NCI-H1105 treated with DMSO at 0.1 percent for 48 hours (cell line): ENCODE measurements around the gene SYNGR4.
A peak's percentile ranks its signal among the peaks of the same experiment; 100 is the strongest.

Experiments
- DNase-seq: peaks from one replicate; lab custom pipeline; 2025; lab: John Stamatoyannopoulos, UW

Gene SYNGR4

DNA sequence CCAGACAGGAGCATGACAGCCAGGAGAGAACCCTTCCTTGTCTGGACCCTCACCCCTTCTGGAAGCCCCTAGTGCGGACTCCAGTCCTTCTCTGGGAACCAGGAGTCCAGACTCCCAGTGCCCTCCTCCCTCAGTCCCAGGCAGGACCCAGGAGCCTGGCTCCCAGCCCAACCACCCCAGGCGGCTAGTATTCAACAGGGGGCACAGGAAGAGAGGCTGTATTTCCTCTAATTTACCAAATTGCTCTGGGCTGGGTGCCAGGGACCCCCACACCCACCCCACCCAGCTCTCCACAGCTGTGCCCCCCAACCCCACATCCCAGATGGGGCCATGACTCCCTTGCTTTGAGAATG lies 32.6 kb downstream of the SYNGR4 start:
- no peak for DNase-seq

DNA sequence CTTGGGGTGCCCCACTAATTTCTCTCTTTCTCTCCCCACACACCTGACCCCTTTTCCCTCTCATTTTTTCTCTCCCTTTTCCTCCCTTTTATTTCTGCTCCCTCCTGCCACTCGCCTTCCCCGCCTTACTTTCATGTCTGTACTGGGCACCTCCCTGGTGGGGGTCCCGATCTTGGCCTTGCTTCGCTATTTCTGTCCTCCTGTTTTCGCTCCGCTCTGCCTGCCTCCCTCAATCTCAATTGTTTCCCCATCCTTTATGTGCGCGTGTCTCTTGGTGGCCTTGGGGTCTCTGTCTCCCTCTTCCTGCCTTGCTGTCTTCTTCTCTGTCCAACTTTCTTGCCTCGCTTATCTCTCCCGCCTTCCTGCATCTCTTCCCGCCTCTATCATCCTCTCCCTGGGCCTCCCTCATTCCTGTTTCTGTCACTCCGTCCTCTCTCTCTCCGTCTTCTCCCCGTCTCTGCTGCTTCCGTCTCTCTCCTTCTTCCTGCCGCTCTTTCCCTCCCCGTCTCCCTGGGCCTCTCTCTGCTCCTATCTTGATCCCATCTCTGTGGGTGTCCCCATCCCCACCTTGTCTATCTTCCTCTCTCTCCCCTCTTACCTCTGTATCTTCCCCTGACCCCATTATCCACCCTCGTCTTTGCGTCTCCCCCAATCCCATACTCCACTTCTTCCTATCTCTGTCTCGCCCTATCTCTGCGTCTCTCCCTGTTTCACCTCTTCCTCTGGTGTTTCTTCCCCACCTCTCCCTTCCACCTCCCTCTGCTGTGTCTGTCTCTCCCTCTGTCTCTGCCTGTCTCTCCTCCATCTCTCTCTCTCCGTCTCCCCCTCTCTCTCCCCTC lies 33.3 kb downstream of the SYNGR4 start:
- DNase-seq, result no peak

DNA sequence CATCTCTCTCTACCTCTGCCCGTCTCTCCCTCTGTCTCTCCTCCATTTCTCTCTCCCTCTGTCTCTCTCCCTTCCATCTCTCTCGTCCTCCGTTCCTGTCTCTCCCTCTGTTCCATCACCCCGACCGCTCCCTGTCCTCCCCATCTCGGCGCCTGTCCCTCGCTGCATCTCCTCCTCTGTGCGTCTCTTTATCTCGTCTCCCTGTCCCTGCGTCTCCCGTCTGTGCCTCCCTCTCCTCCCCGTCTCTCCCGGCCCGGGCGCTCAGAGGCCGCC lies 33.9 kb downstream of the SYNGR4 start:
- DNase-seq, result no peak

DNA sequence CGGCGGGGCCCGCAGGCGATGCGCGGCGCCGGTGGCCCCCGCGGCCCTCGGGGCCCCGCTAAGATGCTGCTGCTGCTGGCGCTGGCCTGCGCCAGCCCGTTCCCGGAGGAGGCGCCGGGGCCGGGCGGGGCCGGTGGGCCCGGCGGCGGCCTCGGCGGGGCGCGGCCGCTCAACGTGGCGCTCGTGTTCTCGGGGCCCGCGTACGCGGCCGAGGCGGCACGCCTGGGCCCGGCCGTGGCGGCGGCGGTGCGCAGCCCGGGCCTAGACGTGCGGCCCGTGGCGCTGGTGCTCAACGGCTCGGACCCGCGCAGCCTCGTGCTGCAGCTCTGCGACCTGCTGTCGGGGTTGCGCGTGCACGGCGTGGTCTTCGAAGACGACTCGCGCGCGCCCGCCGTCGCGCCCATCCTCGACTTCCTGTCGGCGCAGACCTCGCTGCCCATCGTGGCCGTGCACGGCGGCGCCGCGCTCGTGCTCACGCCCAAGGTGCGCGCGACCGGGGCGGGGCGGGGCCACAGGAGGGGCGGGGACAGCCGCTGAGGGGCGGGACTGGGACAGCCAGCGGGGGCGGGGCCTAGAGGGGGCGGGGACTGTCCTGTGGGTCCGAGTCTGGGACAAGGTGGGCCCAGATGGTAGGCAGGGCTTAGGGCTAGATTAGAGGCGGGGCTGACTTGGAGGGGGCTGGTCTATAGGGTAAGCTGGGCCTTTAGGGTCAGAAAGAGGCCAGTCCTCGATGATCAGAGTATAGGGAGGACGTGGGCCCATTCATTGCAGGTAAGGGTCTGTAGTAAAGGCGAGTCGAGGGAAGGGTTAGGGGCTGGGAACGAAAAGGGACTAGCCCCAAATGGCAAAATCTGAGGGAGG lies 34.4 kb downstream of the SYNGR4 start:
- DNase-seq, result peak; percentile 82

DNA sequence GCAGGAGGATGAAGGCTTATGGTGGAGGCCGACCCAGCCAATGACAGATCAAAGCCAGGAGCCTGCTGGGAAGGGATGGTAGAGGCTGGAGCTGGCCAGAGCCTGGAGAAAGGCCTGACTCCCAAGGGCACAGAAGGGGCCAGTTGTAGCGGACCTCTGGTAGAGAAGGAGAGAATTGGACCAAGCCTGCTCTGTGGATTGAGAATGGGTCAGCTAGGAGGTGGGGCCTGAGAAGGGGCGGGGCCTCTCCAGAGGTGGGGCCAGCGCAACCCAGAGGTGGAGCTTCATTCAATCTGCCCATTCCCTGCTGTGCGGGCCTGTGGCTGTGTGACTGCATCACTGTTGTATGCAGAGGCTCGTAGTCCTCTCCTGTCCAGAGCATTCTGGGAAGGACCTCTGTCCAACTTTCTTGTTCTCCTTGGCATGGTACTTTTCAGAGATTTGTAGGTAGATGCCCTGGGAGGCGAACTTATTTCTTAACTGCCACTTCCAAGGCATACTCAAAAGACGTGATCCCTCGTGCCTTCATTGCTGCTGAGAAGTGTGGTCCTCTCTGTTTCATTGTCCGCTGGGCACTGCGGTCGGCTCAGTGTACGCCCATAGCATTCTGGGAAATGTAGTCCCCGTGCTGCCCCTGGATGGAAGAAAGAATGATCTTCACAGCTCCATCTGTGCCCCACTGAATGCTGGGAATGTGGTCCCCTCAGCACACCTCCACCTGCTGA lies 36.0 kb downstream of the SYNGR4 start:
- DNase-seq, result no peak

DNA sequence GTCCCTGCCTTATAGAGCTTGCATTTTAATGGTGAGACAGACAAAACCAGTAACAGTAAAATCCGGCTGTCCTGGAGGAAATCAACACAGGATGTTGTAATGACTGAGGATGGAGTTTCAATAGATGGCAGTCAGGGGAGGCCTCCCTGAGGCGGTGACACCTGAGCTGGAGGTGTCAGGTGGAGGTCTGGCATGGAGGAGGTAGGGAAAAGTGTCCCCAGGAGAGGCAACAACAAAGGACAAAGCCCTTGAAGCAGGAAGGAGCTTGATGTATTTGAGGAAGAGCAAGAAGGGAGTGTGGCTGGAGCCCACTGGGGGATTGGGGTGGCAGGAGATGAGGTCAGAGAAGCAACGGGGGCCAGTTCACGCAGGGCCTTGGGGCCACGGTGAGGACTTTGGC lies 37.1 kb downstream of the SYNGR4 start:
- DNase-seq, result no peak

DNA sequence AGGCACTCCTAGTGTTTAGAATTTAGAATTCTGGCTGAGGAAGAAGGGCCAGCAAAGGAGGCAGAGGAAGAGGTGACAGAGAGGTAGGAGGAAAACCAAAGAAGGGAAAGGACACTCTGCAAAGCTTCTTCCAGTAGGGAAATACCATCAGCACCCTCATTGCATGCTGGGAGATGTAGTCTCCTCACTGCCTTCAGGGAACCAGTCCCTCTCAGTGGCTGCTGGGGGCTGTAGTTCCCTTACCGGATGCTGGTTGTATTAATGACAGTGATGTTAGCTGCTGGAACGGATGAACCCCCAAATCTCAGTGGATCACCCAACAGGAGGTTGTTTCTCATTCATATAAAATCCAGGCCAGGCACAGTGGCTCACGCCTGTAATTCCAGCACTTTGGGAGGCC lies 39.4 kb downstream of the SYNGR4 start:
- DNase-seq, result no peak

DNA sequence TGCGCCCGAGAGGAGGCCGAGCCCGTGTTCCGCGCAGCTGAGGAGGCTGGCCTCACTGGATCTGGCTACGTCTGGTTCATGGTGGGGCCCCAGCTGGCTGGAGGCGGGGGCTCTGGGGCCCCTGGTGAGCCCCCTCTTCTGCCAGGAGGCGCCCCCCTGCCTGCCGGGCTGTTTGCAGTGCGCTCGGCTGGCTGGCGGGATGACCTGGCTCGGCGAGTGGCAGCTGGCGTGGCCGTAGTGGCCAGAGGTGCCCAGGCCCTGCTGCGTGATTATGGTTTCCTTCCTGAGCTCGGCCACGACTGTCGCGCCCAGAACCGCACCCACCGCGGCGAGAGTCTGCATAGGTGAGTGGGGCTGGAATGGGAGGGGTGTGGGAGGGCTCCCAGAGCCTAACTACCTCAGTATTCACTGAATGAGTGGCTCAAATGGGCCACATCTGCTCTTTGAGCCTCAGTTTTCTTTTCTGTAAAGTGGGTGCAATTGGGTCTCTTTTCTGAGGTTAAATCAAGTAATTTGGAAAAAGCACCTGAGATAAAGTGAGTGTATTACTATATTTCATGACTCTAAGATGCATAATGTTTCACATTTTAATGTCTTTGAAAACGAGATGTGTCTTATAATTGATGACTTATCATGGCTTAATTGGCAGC lies 41.0 kb downstream of the SYNGR4 start:
- no peak for DNase-seq

DNA sequence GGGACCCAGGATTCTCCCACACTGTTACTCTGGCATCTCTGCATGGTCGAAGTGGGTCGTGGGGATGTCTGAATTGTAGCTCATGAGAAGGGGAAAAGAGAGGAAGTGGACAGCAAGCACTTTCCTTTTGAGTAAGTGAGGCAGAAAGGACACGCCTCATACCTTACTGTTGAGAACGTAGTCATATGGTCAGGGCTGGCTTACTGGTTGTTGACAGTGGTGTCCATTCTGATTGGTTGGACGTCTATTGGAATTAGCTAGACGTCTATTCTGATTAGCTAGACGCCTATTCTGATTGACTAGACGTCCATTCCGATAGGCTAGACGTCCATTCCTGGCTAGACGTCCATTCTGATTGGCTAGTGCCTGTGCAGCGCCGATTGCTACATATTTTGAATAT lies 41.7 kb downstream of the SYNGR4 start:
- no peak for DNase-seq

DNA sequence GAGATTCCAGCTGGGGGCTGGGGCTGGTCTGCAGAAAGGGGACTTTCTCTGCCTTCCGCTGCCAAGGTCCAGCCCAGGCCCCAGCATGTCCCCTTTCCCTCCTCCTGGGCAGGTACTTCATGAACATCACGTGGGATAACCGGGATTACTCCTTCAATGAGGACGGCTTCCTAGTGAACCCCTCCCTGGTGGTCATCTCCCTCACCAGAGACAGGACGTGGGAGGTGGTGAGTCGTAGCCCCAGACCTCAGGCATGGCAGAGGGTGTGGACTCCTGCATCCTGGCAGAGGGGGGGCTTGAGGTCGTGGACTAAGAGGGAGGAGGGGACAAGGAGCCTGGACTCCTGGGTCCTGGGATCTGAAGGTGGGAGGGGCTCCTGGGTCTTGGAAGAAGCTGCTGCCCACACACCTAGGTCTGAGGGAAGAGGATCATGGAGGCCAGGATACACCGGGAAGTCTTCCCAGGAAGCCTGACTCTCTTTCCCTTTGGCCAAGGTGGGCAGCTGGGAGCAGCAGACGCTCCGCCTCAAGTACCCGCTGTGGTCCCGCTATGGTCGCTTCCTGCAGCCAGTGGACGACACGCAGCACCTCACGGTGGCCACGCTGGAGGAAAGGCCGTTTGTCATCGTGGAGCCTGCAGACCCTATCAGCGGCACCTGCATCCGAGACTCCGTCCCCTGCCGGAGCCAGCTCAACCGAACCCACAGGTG lies 49.9 kb downstream of the SYNGR4 start:
- DNase-seq, result no peak

DNA sequence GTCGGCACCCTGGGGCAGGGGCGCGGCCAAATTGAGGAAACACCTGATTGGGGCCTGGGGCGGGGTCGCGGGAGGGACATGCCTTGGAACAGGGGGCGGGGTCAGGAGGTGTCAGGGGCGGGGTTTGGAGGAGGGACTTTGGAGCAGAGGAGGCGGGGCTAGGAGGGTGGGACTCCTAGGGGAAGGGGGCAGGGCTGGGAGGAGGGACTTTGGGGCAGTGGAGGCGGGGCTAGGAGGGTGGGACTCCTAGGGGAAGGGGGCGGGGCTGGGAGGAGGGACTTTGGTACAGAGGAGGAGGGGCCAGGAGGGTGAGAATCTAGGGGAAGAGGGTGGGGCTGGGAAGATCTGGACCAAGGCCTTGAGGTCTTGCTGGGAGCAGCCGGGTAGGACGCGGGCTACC lies 51.2 kb downstream of the SYNGR4 start:
- no peak for DNase-seq

DNA sequence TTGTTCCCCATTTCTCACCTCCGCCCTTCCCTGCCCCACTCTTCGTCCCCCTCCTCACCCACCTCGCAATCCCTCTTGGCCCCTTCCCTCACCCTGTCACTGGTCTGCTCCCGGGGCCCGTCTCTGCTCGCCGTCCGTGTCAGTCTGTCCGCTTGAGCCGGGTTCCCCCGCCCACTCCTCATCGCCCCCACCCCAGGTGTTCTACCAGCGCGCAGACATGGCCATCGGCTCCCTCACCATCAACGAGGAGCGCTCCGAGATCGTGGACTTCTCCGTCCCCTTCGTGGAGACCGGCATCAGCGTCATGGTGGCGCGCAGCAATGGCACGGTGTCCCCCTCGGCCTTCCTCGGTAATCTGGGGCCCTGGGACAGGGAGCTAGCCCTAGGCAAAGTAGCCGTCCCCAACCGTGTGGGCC lies 51.6 kb downstream of the SYNGR4 start:
- no peak for DNase-seq

DNA sequence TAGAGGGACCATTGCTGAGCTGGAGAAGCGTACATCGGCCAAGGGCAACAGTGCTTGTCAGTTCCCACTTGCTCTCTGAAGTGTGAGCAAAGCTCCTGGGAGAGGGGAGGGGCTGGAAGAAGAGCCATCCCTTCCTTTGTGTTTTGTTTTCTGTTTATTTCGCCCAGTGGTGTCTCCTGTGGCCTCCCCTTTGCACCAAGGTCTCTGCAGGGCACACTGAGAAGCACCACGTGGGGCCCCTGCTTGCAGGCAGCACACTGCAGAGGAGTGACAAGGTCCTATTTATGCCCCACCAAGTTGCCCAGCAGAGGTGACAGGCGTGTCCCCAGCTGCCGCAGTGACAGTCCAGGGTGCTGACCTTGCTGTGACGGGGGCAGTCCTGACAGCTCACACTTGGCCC lies 53.3 kb downstream of the SYNGR4 start:
- no peak for DNase-seq

DNA sequence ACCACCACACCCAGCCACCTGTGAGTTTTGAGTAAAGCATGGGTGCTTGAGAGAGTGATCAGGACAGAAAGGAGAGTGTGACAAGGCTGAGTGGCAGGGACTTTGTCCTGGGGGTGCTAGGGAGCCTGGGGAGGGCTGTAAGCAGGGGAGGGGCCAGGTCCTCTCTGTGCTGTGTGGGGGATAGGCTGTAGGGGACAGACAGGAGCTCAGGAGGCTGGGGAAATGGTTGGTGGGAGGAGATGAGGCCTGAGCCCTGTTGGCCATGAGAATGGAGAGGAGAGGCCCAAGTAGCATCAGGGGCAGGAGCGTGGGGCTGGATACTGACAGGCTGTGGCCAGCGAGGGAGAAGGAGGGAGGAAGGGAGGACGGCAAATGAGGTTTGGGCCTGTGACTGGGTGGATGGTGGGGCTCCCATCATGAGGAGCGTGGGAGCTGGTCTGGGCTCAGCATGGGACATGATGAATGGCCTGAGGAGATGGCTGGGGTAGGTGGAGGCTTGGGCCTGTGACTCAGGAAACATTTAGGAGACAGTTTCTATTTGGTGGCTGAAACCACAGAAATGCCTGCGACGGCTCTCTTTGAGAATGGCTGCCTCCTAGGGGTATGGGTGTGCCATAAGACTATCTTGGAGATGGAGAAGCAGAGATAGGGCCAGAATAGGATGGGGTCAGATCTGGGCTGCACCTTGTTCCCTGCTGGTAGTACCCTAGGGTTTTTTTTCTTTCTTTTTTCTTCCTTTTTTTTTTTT lies 54.3 kb downstream of the SYNGR4 start:
- no peak for DNase-seq

DNA sequence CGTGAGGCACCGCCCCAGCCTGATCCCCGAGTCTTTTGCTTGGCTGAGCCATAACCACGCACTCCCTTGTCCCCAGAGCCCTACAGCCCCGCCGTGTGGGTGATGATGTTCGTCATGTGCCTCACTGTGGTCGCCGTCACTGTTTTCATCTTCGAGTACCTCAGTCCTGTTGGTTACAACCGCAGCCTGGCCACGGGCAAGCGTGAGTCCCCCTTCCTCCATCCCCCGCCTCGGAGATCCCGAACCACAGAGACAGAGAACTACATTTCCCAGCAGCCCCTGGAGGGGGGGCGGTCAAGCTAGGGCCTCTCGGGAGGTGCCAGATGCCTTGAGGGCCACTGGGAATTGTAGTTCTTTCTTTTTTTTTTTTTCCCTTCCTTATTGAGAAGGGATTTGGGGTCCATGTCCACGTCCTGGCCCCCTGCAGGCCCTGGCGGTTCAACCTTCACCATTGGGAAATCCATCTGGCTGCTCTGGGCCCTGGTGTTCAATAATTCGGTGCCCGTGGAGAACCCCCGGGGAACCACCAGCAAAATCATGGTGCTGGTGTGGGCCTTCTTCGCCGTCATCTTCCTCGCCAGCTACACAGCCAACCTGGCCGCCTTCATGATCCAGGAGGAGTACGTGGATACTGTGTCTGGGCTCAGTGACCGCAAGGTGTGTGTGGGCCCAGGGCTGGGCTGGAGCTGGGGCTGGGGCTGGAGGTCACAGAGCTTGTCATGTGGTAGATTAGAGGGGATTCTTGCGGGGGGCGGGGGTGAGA lies 55.2 kb downstream of the SYNGR4 start:
- no peak for DNase-seq

DNA sequence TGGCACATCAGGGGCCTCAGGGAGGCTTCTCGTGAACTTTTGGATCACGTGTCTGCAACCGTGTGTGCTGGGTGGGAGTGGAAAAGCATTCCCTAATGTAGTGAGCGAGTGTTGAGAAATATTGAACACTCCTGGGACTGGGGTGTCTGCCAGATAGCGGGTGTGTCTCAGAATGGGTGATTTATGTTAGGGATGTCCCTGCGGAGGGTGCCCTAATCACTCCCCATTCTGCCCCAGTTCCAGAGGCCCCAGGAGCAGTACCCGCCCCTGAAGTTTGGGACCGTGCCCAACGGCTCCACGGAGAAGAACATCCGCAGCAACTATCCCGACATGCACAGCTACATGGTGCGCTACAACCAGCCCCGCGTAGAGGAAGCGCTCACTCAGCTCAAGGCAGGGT lies 57.4 kb downstream of the SYNGR4 start:
- no peak for DNase-seq

DNA sequence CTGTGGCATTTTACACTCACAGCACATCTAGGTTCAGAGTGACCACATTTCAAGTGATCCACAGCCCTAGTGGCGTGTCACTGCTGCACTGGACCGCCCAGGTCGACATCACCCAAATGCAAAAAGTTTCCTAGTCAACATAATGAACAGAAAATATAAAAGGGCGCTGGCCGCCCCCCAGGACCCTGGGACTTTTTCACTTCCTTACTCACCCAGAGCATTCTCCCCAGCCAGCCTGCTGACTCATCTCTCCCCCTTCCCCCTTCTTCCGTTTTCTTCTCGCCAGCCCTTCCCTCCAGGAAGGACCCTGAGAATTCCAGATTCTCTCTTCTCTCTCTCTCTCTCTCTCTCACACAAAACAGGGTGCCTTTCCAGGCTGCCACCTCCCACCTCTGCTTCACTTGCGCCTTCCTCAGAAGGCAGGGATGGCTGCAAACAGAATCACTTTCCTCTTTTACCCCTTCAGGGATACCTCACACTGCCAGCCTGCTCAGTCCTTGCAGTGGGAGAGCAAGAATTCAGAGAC lies 60.6 kb downstream of the SYNGR4 start:
- DNase-seq, result no peak
